Kidney (tissue), 14 donors: ENCODE data around the gene CAVIN2. TPM values are rescaled to one million over a fixed set of nuclear protein-coding genes. Genes with fewer than 3 reads are reported as not detected.
A peak's percentile ranks its signal among the peaks of the same experiment; 100 is the strongest.

Source experiments
- DNase-seq, 5 donors: peaks; one replicate each; pipeline ENCODE4 v3.0.0-alpha.2; 2013 to 2020
- FAIRE-seq: peaks from 2 replicates; lab custom pipeline; 2012; peaks lifted over from hg19 to GRCh38; lab: Jason Lieb, UNC
- H3K27ac ChIP-seq, 2 donors: one replicate each; pipeline ENCODE4 v1.7.0; 2013; ENCODE audit warnings: low read depth in 2 of 2, low read length in 2 of 2, inconsistent platforms in 1 of 2
- H3K27me3 ChIP-seq: one replicate; pipeline ENCODE4 v1.7.1; 2013; ENCODE audit warnings: low read length, inconsistent platforms; ENCODE audit not compliant: control insufficient read depth, insufficient read depth
- H3K36me3 ChIP-seq, 3 donors: one replicate each; pipeline versions ENCODE4 v1.7.0 to v1.7.1; 2013; ENCODE audit warnings: low read length in 3 of 3, control low read depth in 1 of 3, inconsistent platforms in 1 of 3; ENCODE audit not compliant: insufficient read depth in 3 of 3, control insufficient read depth in 2 of 3
- H3K4me1 ChIP-seq, 3 donors: one replicate each; pipeline versions ENCODE4 v1.7.0 to v1.7.1; 2013; ENCODE audit warnings: low read length in 3 of 3, inconsistent platforms in 1 of 3, low read depth in 1 of 3; ENCODE audit not compliant: control insufficient read depth in 2 of 3, insufficient read depth in 2 of 3
- H3K4me3 ChIP-seq, 3 donors: one replicate each; pipeline versions ENCODE4 v1.7.0 to v1.8.1; 2013; ENCODE audit warnings: low read length in 3 of 3, control low read depth in 1 of 3, inconsistent platforms in 1 of 3
- H3K9ac ChIP-seq, 3 donors: one replicate each; pipeline versions ENCODE4 v1.7.0 to v1.7.1; 2013; ENCODE audit warnings: low read length in 3 of 3, control low read depth in 1 of 3, inconsistent platforms in 1 of 3
- H3K9me3 ChIP-seq, 3 donors: one replicate each; pipeline versions ENCODE4 v1.7.0 to v1.7.1; 2013; ENCODE audit warnings: low read length in 3 of 3, control low read depth in 1 of 3, inconsistent platforms in 1 of 3; ENCODE audit not compliant: control insufficient read depth in 2 of 3, insufficient read depth in 1 of 3
- intact Hi-C: fragments of 100-400 bp; cut with DNase I; formaldehyde crosslinking; loops from one replicate; pipeline ENCODE4 v1.11.1; 2022
- polyA plus RNA-seq: library from polyadenylated mRNA; stranded (reverse); fragments of 350-450 nt; fragmentation: Illumina TruSeq; extraction: RNeasy Lipid Tissue Mini Kit (QIAGEN cat#74804); gene quantifications from one replicate; pipeline ENCODE4 v1.2.3, GENCODE V29; 2014; ENCODE audit warnings: low read depth, low replicate concordance; ENCODE audit not compliant: insufficient read depth
- total RNA-seq: library from RNA; stranded (reverse); fragmentation: NEBNext Ultra II Directional; extraction: Animal tissue kit (Norgen Biotek cat#: 25700); gene quantifications from one replicate; pipeline ENCODE4 v1.2.1, GENCODE V29; 2021
- TF ChIP-seq, protein P1 (sequence below): IDR thresholded peaks from 3 replicates; pipeline ENCODE4 v1.5.1; 2012; ENCODE audit warnings: mild to moderate bottlenecking, moderate library complexity, borderline replicate concordance; ENCODE audit not compliant: insufficient read depth; ENCODE audit errors: extremely low read depth
- donor health status: control.
- donor health status: control.
- donor health status: control.
- donor health status: control.
- donor health status: control.
- donor health status: DM: yes; HTN: yes; CAD: no.
- donor health status: Normal renal cell carcinoma (clear cell type).

The CAVIN2 gene
- total and polyA plus RNA-seq, 2 donors from 2014 or later: 17.9 to 55.0 TPM

DNA sequence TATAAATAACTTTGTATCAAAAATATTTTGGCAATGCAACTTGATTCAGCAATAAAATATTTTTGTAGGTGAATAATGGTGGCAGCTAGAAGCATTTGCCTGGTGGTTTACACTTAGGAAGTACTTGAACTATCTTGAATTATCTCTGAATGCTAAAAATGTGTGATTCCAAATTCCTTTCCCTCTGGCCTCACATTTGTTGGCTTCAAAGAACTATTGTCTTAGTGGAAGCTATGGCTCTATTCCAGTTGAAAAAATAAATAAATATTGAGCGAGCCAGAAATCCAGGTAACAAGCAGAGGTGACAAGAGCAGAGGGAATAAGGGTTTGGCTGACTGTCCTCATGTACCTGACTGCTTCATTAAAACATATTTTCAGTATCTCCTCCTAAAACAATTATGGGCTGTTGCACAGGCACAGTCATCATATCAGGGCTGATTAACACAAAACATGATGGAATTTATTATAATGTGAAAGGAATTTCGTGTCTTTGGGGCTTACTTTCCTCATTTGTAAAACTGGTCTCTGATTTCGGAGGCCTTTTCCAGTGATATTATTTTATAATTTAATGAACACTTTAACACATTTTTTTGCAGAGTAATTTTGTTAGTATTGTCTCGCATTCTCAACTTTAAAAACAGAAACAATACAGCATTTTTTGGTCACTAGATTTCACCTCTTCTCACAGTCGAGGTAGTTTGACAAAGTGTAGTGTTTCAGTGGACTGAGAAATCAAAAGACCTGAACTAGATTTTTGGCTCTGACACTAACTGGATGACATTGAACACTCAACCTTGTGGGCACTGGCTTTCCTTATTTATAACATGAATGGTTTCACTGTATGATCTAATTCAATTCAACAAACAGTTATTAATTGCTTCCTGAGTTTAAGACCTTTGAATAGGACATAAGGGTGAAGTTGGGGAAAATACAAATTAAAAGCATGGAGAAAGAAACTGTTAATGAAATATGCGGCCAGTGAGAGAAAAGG lies 7.8 kb upstream of the CAVIN2 start:
- no peaks in the 10 kb centered on the region for H3K9me3 ChIP-seq
- no peak overlapping the region for H3K27ac ChIP-seq
- no peaks in the 10 kb centered on the region for H3K27me3 ChIP-seq
- FAIRE-seq (no peak), DNase-seq (no peak)
- no peaks in the 10 kb centered on the region for H3K36me3 ChIP-seq
- H3K4me1 ChIP-seq: peaks cover 0 to 2% (median 0%) of the 10 kb centered on the region in 3 donors
- intact Hi-C loops: no loop called here
- TF ChIP-seq, protein P1, sequence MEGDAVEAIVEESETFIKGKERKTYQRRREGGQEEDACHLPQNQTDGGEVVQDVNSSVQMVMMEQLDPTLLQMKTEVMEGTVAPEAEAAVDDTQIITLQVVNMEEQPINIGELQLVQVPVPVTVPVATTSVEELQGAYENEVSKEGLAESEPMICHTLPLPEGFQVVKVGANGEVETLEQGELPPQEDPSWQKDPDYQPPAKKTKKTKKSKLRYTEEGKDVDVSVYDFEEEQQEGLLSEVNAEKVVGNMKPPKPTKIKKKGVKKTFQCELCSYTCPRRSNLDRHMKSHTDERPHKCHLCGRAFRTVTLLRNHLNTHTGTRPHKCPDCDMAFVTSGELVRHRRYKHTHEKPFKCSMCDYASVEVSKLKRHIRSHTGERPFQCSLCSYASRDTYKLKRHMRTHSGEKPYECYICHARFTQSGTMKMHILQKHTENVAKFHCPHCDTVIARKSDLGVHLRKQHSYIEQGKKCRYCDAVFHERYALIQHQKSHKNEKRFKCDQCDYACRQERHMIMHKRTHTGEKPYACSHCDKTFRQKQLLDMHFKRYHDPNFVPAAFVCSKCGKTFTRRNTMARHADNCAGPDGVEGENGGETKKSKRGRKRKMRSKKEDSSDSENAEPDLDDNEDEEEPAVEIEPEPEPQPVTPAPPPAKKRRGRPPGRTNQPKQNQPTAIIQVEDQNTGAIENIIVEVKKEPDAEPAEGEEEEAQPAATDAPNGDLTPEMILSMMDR: no peak
- no peak overlapping the region for H3K9ac ChIP-seq
- no peak overlapping the region for H3K4me3 ChIP-seq

DNA sequence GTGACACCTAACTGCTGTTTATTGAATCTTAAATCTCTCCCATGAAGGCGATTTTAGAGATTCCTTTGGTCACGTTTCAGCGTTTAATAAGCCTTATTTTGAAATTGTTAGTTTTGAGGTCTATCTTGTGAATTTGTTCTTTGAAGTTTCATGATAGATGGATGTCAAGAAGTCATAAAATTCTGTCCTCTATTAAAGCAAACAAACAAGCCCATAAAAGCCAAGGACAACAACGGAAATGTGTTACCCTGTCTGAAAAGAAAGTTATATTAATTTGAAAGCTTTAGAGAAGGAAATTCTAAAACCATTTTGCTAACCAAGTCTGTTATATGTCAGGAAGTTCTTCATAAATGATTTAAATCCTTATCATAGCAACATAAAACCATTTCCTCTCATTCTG lies 7.0 kb upstream of the CAVIN2 start:
- peak; percentile 32 for FAIRE-seq
- Histone ChIP-seq H3K4me3 (peak overlapping the region in 1 of 3 donors; percentile 16), H3K9me3 (no peaks in the 10 kb centered on the region), H3K4me1 (peaks cover 0 to 2% (median 0%) of the 10 kb centered on the region in 3 donors), H3K27ac (peak overlapping the region in 1 of 2 donors; percentile 48), H3K36me3 (no peaks in the 10 kb centered on the region), H3K27me3 (no peaks in the 10 kb centered on the region), H3K9ac (no peak overlapping the region)
- intact Hi-C loops: no loop called here
- peak in 1 of 5 donors; percentile 53 for DNase-seq
- TF ChIP-seq, protein P1: no peak

DNA sequence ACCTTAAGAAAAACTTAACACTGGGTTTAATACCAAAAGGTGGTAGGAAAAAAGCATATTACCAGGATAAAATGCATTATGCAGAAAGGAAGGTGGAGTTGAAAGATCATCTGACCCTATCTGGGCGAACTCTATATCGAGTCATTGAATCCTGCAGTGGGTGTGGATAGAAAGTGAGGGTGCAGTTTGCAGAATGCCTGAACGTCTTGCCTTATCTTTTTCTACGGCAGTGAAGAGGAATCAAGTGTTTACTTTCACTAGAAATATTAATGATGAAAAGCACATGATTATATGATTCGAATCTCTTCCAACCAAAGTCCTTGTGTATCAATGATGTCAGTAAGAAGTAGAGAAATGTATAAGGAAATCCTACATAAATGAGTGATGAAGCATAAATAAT lies 4.3 kb upstream of the CAVIN2 start:
- FAIRE-seq: no peak
- H3K27ac ChIP-seq: no peak overlapping the region
- intact Hi-C loops: no loop called here

More for the DNA sequence above, 4.3 kb upstream of the CAVIN2 start:
- H3K9me3 ChIP-seq: no peaks in the 10 kb centered on the region
- no peaks in the 10 kb centered on the region for H3K36me3 ChIP-seq
- no peak for DNase-seq
- H3K27me3 ChIP-seq: no peaks in the 10 kb centered on the region
- H3K4me1 ChIP-seq: peaks cover 0 to 12% (median 5%) of the 10 kb centered on the region in 3 donors
- H3K4me3 ChIP-seq: no peak overlapping the region
- TF ChIP-seq, protein P1: no peak
- no peak overlapping the region for H3K9ac ChIP-seq
